ENCODE results near the gene USP5. TPM values are rescaled to one million over a fixed set of nuclear protein-coding genes. Genes with fewer than 3 reads are reported as not detected.
A peak's percentile ranks its signal among the peaks of the same experiment; 100 is the strongest.

Gene USP5
- total RNA-seq, 1 experiment from 2014 or later, result 230 TPM

DNA sequence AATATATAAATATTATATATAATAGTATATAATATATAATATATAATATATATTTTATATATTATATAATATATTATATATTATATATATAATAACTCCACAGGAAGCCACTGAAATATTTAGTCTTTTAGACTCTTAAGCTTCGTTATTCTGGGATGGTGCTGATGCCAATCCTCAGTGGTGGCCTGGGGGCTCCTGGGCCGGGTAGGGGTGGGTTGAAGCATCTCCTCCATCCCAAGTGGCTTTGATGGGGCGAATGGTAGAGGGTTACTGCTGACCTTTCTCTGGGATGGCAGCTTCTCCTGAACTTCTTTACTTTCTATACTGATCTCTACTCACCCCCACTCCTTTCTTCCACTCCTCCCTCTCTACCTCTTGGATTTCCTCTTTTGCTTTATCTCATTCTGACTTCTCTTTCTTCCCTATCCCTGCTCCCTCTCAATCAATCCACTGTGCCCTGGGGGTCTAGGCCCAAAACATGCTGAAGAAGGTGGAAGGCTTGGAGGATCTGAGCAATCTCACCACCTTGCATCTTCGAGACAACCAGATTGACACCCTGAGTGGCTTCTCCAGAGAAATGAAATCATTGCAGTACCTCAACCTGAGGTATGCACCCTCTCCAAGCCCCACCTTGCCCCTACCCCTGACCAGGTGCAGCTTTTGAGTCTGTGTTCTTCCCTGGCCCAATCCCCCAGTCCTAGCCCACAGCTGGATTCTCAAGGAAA is 57.6 kb downstream of the USP5 start:
- CTCF ChIA-PET, result interaction anchor here (1.1 kb wide), 1 partner anchor 37 kb away, joined by 5 read pairs; the partner anchor contains the start of gene SPSB2
- no peak for DNase-seq
- Mint-ChIP-seq H3K36me3 (ENCODE audit: insufficient read depth, unreplicated experiment) (peaks cover 2% of the 10 kb centered on the region), H3K4me3 (ENCODE audit: unreplicated experiment) (no peak overlapping the region), H3K9me3 (ENCODE audit: unreplicated experiment) (no peaks in the 10 kb centered on the region), H3K27ac (ENCODE audit: unreplicated experiment) (no peak overlapping the region), H3K27me3 (ENCODE audit: insufficient read depth, unreplicated experiment) (no peaks in the 10 kb centered on the region), H3K4me1 (ENCODE audit: low read depth, unreplicated experiment) (peaks cover 9% of the 10 kb centered on the region)
- no peaks in the 10 kb centered on the region for H3K9me3 ChIP-seq
- POLR2A ChIA-PET, result interaction anchor here (0.7 kb wide), 1 partner anchor 18 kb away, joined by 3 read pairs; no protein-coding TSS in a partner anchor
- intact Hi-C loops (cut with micrococcal nuclease; ENCODE audit: unreplicated experiment), result no loop called here
- H3K4me1 ChIP-seq, result peaks cover 11% of the 10 kb centered on the region
- no peaks in the 10 kb centered on the region for H3K36me3 ChIP-seq (ENCODE audit: control insufficient read depth, insufficient read depth, low read length)
- H3K27me3 ChIP-seq (replicated peaks; ENCODE audit: control insufficient read depth, insufficient read depth, low read length), result no peaks in the 10 kb centered on the region
- no TSS peak for BruUV-seq (replicated peaks)
- TF ChIP-seq, protein P1, sequence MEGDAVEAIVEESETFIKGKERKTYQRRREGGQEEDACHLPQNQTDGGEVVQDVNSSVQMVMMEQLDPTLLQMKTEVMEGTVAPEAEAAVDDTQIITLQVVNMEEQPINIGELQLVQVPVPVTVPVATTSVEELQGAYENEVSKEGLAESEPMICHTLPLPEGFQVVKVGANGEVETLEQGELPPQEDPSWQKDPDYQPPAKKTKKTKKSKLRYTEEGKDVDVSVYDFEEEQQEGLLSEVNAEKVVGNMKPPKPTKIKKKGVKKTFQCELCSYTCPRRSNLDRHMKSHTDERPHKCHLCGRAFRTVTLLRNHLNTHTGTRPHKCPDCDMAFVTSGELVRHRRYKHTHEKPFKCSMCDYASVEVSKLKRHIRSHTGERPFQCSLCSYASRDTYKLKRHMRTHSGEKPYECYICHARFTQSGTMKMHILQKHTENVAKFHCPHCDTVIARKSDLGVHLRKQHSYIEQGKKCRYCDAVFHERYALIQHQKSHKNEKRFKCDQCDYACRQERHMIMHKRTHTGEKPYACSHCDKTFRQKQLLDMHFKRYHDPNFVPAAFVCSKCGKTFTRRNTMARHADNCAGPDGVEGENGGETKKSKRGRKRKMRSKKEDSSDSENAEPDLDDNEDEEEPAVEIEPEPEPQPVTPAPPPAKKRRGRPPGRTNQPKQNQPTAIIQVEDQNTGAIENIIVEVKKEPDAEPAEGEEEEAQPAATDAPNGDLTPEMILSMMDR (IDR thresholded peaks at IDR 0.05; ENCODE audit: insufficient read depth in 1 of 2, low read depth in 1 of 2, low read length in 1 of 2, severe bottlenecking in 1 of 2, unreplicated experiment in 1 of 2), result no peak
- no peak overlapping the region for H3K4me3 ChIP-seq (ENCODE audit: low read depth, low read length)

DNA sequence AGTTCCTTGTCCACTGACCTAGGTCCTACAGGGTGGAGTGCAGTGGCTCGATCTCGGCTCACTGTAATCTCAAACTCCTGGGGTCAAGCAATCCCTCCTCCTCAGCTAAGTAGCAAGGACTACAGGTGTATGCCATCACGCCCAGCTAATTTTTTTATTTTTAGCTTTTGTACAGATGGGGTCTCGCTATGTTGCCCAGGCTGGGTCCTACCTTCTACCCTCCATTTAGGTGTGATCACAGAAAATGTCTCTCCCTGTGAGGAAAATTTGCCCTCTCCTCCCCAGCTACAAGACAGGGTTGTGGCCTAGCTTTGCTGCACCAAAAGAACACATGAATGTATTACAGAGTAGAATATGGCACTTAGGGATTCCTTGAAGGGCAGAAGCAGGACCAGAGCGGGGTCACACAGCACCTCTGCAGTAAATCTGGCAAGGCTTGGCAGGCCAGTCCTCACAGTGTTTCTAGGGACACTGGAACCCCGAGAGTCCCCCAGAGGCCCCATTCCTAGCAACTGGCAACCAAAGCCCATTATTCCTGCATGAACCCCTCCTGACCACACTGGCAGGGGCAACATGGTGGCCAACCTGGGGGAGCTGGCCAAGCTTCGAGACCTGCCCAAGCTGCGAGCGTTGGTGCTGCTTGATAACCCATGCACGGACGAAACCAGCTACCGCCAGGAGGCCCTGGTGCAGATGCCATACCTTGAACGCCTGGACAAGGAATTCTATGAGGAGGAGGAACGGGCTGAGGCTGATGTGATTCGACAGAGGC is 60.4 kb downstream of the USP5 start:
- Mint-ChIP-seq H3K27me3 (ENCODE audit: insufficient read depth, unreplicated experiment) (no peaks in the 10 kb centered on the region), H3K9me3 (ENCODE audit: unreplicated experiment) (no peaks in the 10 kb centered on the region), H3K4me1 (ENCODE audit: low read depth, unreplicated experiment) (peaks cover 9% of the 10 kb centered on the region), H3K4me3 (ENCODE audit: unreplicated experiment) (peak overlapping the region; percentile 49), H3K36me3 (ENCODE audit: insufficient read depth, unreplicated experiment) (peaks cover 7% of the 10 kb centered on the region), H3K27ac (ENCODE audit: unreplicated experiment) (no peak overlapping the region)
- intact Hi-C loops (cut with micrococcal nuclease; ENCODE audit: unreplicated experiment), result no loop called here
- Histone ChIP-seq H3K27me3 (replicated peaks; ENCODE audit: control insufficient read depth, insufficient read depth, low read length) (no peaks in the 10 kb centered on the region), H3K36me3 (ENCODE audit: control insufficient read depth, insufficient read depth, low read length) (peaks cover 1% of the 10 kb centered on the region), H3K4me3 (ENCODE audit: low read depth, low read length) (no peak overlapping the region), H3K9me3 (no peaks in the 10 kb centered on the region), H3K4me1 (peaks cover 14% of the 10 kb centered on the region)
- TF ChIP-seq, protein P1 (IDR thresholded peaks at IDR 0.05; ENCODE audit: insufficient read depth in 1 of 2, low read depth in 1 of 2, low read length in 1 of 2, severe bottlenecking in 1 of 2, unreplicated experiment in 1 of 2), result no peak
- CTCF ChIA-PET, result interaction anchor here (0.8 to 1.7 kb wide), 3 partner anchors 13 to 43 kb away, joined by 3 to 6 read pairs (median 3); partner anchors contain the start of gene SPSB2
- POLR2A ChIA-PET, result interaction anchor here (0.6 to 0.9 kb wide), 4 partner anchors 31 to 419 kb away, joined by 3 to 17 read pairs (median 4); partner anchors contain the start of genes C12orf57, MRPL51 and RNU7-1
- no TSS peak for BruUV-seq (replicated peaks)
- DNase-seq, result no peak

DNA sequence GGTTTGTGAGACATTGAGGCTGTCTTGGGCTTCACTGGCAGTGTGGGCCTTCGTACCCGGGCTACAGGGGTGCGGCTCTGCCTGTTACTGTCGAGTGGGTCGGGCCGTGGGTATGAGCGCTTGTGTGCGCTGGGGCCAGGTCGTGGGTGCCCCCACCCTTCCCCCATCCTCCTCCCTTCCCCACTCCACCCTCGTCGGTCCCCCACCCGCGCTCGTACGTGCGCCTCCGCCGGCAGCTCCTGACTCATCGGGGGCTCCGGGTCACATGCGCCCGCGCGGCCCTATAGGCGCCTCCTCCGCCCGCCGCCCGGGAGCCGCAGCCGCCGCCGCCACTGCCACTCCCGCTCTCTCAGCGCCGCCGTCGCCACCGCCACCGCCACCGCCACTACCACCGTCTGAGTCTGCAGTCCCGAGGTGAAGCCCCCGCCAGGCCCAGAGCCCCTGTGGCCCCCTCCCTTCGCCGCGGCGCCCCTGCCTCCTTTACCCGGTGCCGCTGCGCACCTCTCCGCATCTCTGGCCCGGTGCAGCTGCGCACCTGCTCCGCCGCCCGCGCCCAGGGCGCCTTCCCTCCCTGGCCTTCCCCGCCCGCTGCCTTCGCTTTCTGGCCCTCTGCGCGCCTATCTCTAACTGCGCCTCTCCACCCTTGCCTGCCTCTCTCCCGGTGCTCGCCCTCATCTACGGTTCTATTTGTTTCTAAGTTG is 62.4 kb downstream of the USP5 start, which contains the start of gene ENO2:
TSS of gene ENO2 (plus strand) at position 335 of the 701 bp plus-strand sequence. CDS start 1,253 bp downstream, outside the sequence.
- TF ChIP-seq, protein P1 (IDR thresholded peaks at IDR 0.05; ENCODE audit: insufficient read depth in 1 of 2, low read depth in 1 of 2, low read length in 1 of 2, severe bottlenecking in 1 of 2, unreplicated experiment in 1 of 2), result no peak
- peaks cover 7% of the 10 kb centered on the region for H3K36me3 Mint-ChIP-seq (ENCODE audit: insufficient read depth, unreplicated experiment)
- Histone ChIP-seq H3K36me3 (ENCODE audit: control insufficient read depth, insufficient read depth, low read length) (peaks cover 1% of the 10 kb centered on the region), H3K9me3 (no peaks in the 10 kb centered on the region), H3K4me1 (peaks cover 14% of the 10 kb centered on the region), H3K4me3 (ENCODE audit: low read depth, low read length) (peak within 1 kb of the TSS; percentile 69), H3K27me3 (replicated peaks; ENCODE audit: control insufficient read depth, insufficient read depth, low read length) (no peaks in the 10 kb centered on the region)
- CTCF ChIA-PET, result interaction anchor here (0.6 to 1.8 kb wide), 6 partner anchors 23 to 195 kb away, joined by 3 to 8 read pairs (median 6); partner anchors contain the start of genes C1RL, C1S, SPSB2 and TPI1
- peaks cover 9% of the 10 kb centered on the region for H3K4me1 Mint-ChIP-seq (ENCODE audit: low read depth, unreplicated experiment)
- BruUV-seq (replicated peaks), result no TSS peak
- H3K9me3 Mint-ChIP-seq (ENCODE audit: unreplicated experiment), result no peaks in the 10 kb centered on the region
- H3K27me3 Mint-ChIP-seq (ENCODE audit: insufficient read depth, unreplicated experiment), result no peaks in the 10 kb centered on the region
- peak within 1 kb of the TSS; percentile 96 for H3K4me3 Mint-ChIP-seq (ENCODE audit: unreplicated experiment)
- POLR2A ChIA-PET, result interaction anchor here (0.7 to 1.3 kb wide), 2 partner anchors 23 to 44 kb away, joined by 3 to 4 read pairs; no protein-coding TSS in a partner anchor
- H3K27ac Mint-ChIP-seq (ENCODE audit: unreplicated experiment), result no peak within 1 kb of the TSS
- intact Hi-C loops (cut with micrococcal nuclease; ENCODE audit: unreplicated experiment), result loop anchor here (1.0 kb wide), 1 partner anchor 10 kb away; the partner anchor contains the start of gene LRRC23
- peak; percentile 63 to 73 for DNase-seq

All from Caco-2 (cell line).